Astrocyte (in vitro differentiated cells and primary cell): ENCODE data around the gene SPON1. TPM values are rescaled to one million over a fixed set of nuclear protein-coding genes. Genes with fewer than 3 reads are reported as not detected.

Experiments used
- DNase-seq: peaks from one replicate; pipeline ENCODE4 v3.0.0-alpha.2; 2010; ENCODE audit warnings: low read depth
- FAIRE-seq: peaks from 2 replicates; lab custom pipeline; 2011; peaks lifted over from hg19 to GRCh38; lab: Jason Lieb, UNC
- H2AFZ ChIP-seq: 2 replicates; pipeline ENCODE4 v1.6.0; 2012; ENCODE audit warnings: low read depth, low read length, inconsistent platforms
- H3K27ac ChIP-seq: 2 replicates; pipeline ENCODE4 v1.5.1; 2011; ENCODE audit warnings: low read depth, low read length, inconsistent platforms
- H3K27me3 ChIP-seq: 2 replicates; pipeline ENCODE4 v1.6.0; 2011; ENCODE audit warnings: low read length, inconsistent platforms; ENCODE audit not compliant: insufficient read depth
- H3K36me3 ChIP-seq: 2 replicates; pipeline ENCODE4 v1.5.1; 2011; ENCODE audit warnings: low read length, inconsistent platforms; ENCODE audit not compliant: insufficient read depth
- H3K4me1 ChIP-seq: 2 replicates; pipeline ENCODE4 v1.5.1; 2011; ENCODE audit warnings: low read length, inconsistent platforms; ENCODE audit not compliant: insufficient read depth
- H3K4me2 ChIP-seq: 2 replicates; pipeline ENCODE4 v1.6.0; 2012; ENCODE audit warnings: low read length, inconsistent platforms
- H3K4me3 ChIP-seq: 2 replicates; pipeline ENCODE4 v1.5.1; 2011; ENCODE audit warnings: low read depth, mild to moderate bottlenecking, low read length, inconsistent platforms; ENCODE audit not compliant: insufficient read depth
- H3K79me2 ChIP-seq: 2 replicates; pipeline ENCODE4 v1.6.0; 2012; ENCODE audit warnings: mild to moderate bottlenecking, low read length, inconsistent platforms; ENCODE audit not compliant: insufficient read depth
- H3K9ac ChIP-seq: 2 replicates; pipeline ENCODE4 v1.6.0; 2012; ENCODE audit warnings: mild to moderate bottlenecking, low read length, inconsistent platforms
- H3K9me3 ChIP-seq: 2 replicates; pipeline ENCODE4 v1.5.1; 2012; ENCODE audit warnings: low read depth, mild to moderate bottlenecking, low read length, inconsistent platforms; ENCODE audit not compliant: insufficient read depth
- H4K20me1 ChIP-seq: 2 replicates; pipeline ENCODE4 v1.6.0; 2012; ENCODE audit warnings: low read length, inconsistent platforms; ENCODE audit not compliant: insufficient read depth
- H3K27ac Mint-ChIP-seq: one replicate; pipeline ENCODE4 v1.8.0; 2021; ENCODE audit warnings: mild to moderate bottlenecking, mixed read lengths; ENCODE audit not compliant: unreplicated experiment
- H3K27me3 Mint-ChIP-seq: one replicate; pipeline ENCODE4 v1.8.0; 2021; ENCODE audit warnings: low read depth, mixed read lengths; ENCODE audit not compliant: unreplicated experiment
- H3K36me3 Mint-ChIP-seq: one replicate; pipeline ENCODE4 v1.8.0; 2021; ENCODE audit warnings: low read depth, mixed read lengths; ENCODE audit not compliant: unreplicated experiment
- H3K4me1 Mint-ChIP-seq: one replicate; pipeline ENCODE4 v1.8.0; 2021; ENCODE audit warnings: low read depth, mixed read lengths; ENCODE audit not compliant: unreplicated experiment
- H3K4me3 Mint-ChIP-seq: one replicate; pipeline ENCODE4 v1.8.0; 2021; ENCODE audit warnings: mild to moderate bottlenecking, moderate library complexity, mixed read lengths; ENCODE audit not compliant: unreplicated experiment
- H3K9me3 Mint-ChIP-seq: one replicate; pipeline ENCODE4 v1.8.0; 2021; ENCODE audit warnings: mild to moderate bottlenecking, mixed read lengths; ENCODE audit not compliant: unreplicated experiment
- CTCF ChIP-seq: IDR thresholded peaks from 2 replicates; pipeline ENCODE4 v1.5.1; 2011; ENCODE audit warnings: low read depth, mild to moderate bottlenecking, inconsistent platforms, low read length, moderate library complexity; ENCODE audit not compliant: insufficient read depth
- EZH2 ChIP-seq: IDR thresholded peaks from 2 replicates; pipeline ENCODE4 v1.6.1; 2012; ENCODE audit warnings: mild to moderate bottlenecking, low read length, inconsistent platforms; ENCODE audit not compliant: insufficient read depth
- total RNA-seq: library from RNA; stranded (reverse); gene quantifications from 2 replicates; pipeline ENCODE4 v1.2.1, GENCODE V29; 2021

The SPON1 gene
- total RNA-seq, 1 donor from 2014 or later = 2.0 TPM

- Histone ChIP-seq H3K9me3 (no peaks in the 10 kb centered on the region), H4K20me1 (peaks cover 77% of the 10 kb centered on the region), H3K4me1 (peaks cover 26% of the 10 kb centered on the region), H3K4me2 (no peak overlapping the region), H2AFZ (no peak overlapping the region), H3K4me3 (no peak overlapping the region), H3K27me3 (no peaks in the 10 kb centered on the region), H3K9ac (no peak overlapping the region), H3K27ac (no peak overlapping the region), H3K36me3 (no peaks in the 10 kb centered on the region), H3K79me2 (peaks cover 93% of the 10 kb centered on the region)
- no peaks in the 10 kb centered on the region for H3K27me3 Mint-ChIP-seq
- TF ChIP-seq EZH2 (no peak), CTCF (no peak)
- DNase-seq = no peak
- H3K4me3 Mint-ChIP-seq = no peak overlapping the region
- H3K27ac Mint-ChIP-seq = no peak overlapping the region
- peaks cover 25% of the 10 kb centered on the region for H3K4me1 Mint-ChIP-seq
- FAIRE-seq = no peak
- no peaks in the 10 kb centered on the region for H3K9me3 Mint-ChIP-seq
- no peaks in the 10 kb centered on the region for H3K36me3 Mint-ChIP-seq
These were observed 351.6 kb downstream of the SPON1 start for GRCh38 chr11:14314127-14314526.

- H3K79me2 ChIP-seq = peaks cover 92% of the 10 kb centered on the region
- H4K20me1 ChIP-seq = peaks cover 73% of the 10 kb centered on the region
- H3K36me3 ChIP-seq = no peaks in the 10 kb centered on the region
- no peak overlapping the region for H3K4me2 ChIP-seq
- H3K9me3 Mint-ChIP-seq = no peaks in the 10 kb centered on the region
- peaks cover 30% of the 10 kb centered on the region for H3K4me1 ChIP-seq
- H3K27ac ChIP-seq = no peak overlapping the region
- no peaks in the 10 kb centered on the region for H3K36me3 Mint-ChIP-seq
- FAIRE-seq (no peak), DNase-seq (no peak)
- H2AFZ ChIP-seq = no peak overlapping the region
- H3K4me1 Mint-ChIP-seq = peaks cover 33% of the 10 kb centered on the region
- H3K4me3 Mint-ChIP-seq = no peak overlapping the region
- no peak for TF ChIP-seq EZH2
- TF ChIP-seq CTCF = no peak
- H3K27me3 ChIP-seq = no peaks in the 10 kb centered on the region
- H3K9ac ChIP-seq = no peak overlapping the region
- H3K4me3 ChIP-seq = no peak overlapping the region
- H3K9me3 ChIP-seq = no peaks in the 10 kb centered on the region
- no peak overlapping the region for H3K27ac Mint-ChIP-seq
- no peaks in the 10 kb centered on the region for H3K27me3 Mint-ChIP-seq
These were observed 352.6 kb downstream of the SPON1 start for GRCh38 chr11:14315130-14315529.
